Endothelial cell of hepatic sinusoid (primary cell): ENCODE results near the gene TRAPPC3L.

Source experiments
- in situ Hi-C: cut with HindIII; loops from 2 replicates; pipeline ENCODE4 v1.10.0; 2017; ENCODE audit warnings: low sequenced_read_pairs

Gene TRAPPC3L

DNA sequence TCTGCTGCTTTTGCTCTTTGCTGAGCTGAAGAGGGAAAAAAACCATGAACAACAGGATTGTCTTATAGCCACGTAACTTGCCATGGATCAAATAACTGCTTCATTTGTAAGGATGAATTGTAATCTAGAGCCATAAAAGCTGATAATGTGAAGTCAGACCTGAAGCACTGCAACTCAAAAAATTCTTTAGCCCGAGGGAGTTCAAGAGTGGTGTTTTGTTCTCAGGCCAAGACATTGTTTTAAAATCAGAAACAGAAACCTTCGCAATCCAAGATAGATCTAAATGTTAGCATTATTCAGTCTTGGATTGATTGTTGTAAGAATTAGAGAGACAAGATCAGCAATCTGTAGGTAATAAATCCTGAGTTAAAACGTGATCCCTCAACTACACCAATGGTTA lies at the start of gene TRAPPC3L:
TSS of gene TRAPPC3L (minus strand) at position 34 of the 400 bp plus-strand sequence. CDS start 170 bp downstream, outside the sequence.
- in situ Hi-C loops = no loop called here

DNA sequence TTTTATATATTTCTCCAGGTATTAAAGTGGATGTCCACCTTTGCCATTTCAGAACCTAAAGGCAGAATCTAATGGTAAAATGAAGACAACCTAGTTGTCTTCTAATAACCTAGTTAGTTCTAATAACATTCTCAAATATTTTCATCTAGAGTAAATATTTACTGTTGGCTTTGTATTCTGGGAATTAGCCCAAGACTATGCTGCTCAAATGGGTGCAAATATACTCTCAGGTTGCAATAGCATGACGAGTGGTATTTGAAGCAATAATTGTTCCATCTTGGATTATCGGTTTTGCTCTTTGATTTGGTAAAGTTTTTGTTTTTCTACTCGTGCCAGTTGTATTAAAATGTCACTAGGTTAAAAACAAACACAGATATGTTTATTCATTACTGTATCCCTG lies 49.8 kb upstream of the TRAPPC3L start:
- in situ Hi-C loops = no loop called here

DNA sequence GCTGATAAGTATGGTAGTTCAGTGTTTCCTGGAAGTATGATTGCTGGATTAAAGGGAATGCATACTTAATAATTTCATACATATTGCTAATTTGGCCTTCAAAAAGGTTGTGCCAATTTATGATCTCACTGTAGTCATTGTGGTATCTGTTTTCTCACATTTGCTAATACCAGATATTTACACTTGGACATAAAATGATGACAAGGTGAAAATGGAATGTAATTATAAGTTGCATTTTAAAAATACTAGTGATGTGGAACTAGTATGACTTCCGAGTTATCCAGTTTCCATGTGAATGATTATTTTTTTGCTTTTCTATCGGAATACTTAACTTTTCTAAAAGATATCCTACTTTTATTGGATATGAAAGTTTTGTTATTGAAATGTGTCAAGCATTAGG lies 41.3 kb upstream of the TRAPPC3L start:
- in situ Hi-C loops = no loop called here

DNA sequence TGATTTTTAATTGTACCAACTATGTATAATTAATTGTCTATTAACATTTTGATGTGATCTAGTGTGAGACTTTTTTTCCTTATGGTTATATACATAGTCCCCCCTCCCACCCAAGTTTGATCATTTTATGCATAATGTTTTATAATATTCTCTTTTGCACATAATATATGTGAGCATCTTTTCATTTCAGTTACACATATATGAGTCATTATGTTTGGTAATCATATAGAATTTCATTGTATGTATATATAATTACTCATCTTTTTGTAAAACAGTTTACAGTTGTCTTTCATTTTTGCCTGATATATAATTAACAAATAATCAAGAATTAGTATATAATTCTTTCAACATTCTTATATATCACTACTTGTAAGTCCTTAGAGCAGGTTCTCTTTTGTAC lies 40.8 kb upstream of the TRAPPC3L start:
- in situ Hi-C loops = no loop called here

DNA sequence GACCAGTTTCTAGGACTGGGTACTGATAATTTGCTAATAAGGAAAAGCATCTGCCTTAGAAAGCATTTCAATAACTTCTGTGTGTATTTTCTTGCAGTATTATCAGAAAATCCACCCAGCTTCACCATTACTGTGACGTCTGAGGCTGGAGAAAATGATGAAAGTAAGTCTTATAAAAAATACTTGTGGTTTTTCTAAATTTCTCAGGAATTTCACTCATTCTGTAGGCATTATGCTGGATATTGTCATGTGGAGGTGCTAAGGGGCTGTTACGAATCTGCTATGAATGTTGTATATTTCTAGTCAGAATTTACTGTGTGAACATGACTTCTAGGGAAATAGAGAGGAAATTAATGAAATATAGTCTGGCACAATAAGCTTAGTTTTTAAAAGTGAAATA lies 34.7 kb upstream of the TRAPPC3L start:
- in situ Hi-C loops = no loop called here

DNA sequence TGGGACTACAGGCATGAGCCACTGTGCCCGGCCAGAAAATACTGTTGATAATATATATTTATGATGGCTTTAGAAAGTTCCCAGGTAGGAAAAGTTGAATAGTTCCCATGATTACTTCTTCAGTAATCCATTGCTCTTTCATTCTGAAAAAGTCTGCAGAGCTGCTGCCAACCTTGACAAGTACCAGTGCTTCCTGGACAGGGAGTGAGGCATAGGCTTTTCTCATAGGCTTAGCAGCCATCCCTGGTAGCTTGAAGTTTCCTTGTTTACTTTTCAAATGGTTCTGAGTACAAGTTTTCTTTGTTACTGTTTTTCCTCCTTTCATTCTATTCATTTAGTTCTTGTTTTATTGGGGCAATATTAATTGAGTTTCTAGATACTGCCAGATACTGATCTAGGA lies 33.7 kb upstream of the TRAPPC3L start:
- in situ Hi-C loops = no loop called here

DNA sequence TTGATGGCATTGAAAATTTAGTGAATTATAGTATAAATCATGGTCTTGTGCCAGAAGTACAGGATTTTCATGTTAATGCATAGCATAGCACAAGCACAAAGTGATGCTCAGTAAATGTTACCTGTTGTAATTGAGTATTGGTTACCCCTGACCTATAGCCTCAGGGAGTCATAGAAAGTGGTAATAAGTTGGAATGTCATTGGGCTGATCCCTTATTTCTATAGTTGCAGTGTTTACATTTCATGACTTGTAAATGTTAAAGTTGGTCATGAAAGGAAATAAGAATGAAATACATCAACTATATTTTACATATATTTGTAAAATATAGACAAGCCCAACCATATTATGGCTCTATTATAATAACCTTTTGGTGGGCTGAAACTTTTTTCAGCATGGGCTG lies 32.9 kb upstream of the TRAPPC3L start:
- in situ Hi-C loops = no loop called here

DNA sequence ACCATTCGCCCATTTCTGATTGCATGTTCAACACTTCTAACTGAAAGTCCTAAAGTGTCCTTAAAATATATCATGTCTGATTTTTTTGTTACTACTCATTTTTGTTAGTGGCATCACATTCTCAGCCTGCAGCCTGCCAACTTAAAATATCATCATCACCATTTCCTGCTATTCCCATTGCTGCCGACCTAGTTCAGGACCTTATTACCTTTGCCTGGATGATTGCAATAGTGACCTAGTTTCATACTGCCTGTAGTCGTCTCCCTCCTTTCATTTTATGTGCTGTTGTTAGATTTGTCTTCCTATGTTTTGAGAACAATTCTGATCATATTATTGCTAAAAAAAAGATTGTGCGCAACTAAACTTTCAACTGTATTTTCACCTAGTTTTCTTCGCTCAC lies 32.0 kb upstream of the TRAPPC3L start:
- in situ Hi-C loops = no loop called here

DNA sequence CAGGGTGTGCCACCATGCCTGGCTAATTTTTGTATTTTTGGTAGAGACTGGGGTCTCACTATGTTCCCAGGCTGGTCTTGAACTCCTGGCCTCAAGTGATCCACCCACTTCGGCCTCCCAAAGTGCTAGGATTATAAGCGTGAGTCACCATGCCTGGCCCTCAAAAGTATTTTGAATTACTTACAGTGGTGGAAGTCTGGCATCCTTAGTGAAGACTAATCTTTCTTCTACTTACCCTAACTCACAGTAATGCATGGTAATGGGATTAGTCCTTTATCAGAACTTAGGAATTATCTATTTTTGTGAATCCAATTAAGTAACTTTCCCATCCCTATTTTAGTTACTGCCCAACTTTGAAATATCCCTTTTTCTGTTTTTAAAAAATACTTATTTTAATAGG lies 29.7 kb upstream of the TRAPPC3L start:
- in situ Hi-C loops = no loop called here

DNA sequence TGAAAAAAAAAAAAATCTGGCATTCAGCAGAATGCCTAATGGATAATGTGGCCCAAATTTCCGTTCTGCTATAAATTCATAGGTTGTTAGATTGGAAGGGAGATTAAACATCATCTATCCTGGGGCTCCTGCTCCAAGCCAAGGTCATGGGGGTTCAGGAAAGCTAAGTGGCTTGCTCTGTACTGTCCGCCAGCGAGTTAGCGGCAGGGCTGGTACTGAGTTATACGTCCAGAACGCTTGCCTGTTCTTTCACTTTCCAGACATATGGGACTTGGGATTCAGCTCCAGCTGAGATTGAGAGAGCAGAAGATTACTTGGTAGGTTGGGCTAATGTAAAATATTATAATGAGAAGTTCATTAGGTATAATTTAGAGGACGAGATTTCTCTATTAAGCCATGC lies 26.7 kb upstream of the TRAPPC3L start:
- in situ Hi-C loops = loop anchor here (25.0 kb wide), 1 partner anchor 310 kb away; the partner anchor contains the start of gene TSPYL4

DNA sequence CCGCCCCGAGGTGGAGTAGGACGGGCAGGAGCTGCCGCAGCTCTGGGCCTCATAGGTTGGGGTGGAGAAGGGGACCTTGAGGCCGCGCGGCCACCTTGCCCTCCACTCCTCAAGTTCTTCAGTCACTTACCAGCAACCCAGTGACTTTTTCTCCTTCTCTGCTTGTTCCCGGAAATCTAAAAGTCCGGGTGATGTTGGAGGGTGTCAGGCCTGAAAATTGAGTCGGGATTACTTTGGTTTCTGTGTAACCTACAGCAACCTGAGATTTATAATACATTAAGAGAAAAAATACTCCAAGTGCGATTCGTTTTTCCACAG lies 26.2 kb upstream of the TRAPPC3L start:
- in situ Hi-C loops = loop anchor here (25.0 kb wide), 1 partner anchor 309 kb away; the partner anchor contains the start of gene TSPYL4

DNA sequence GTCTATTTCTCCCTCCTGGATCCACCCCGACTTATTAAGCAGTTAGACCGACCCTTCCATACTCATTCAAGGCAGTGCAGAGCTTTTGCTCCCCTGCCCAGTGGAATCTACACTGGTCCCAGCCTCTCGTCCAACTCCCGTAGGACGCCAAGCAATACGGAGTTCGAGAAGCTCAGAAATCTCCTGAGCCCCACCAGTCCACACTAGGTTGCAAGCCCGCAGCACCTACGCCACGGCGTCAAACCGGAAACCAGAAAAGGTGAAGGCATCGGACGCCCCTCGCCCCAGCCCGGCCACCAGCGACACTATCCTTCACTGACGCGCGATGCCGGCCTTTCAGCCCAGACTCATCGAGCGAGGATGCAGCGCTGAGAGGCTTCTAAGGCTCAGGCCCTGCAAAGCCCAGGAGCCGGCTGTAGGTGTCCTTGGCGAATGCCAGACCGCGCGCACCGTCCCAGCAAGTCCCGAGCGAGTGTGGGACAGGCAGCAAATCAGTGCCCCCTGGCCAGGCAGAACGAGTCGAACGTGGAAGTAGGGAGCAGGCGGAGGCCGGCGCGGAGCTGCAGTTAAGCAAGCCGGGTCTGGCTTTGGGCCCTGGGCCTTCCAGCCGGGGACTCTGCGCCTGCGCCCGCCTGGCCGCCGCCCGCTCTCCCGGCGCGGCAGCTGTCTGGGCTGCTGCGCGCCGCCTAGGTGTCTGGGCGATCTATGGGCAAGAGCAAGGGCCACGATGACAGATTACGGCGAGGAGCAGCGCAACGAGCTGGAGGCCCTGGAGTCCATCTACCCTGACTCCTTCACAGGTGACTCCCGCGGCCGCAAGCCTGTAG lies 25.6 kb upstream of the TRAPPC3L start, which contains the start of gene RWDD1:
TSS of gene RWDD1 (plus strand) at position 649 of the 827 bp plus-strand sequence. CDS start at position 728, 79 bp downstream.
- in situ Hi-C loops = loop anchor here (25.0 kb wide), 1 partner anchor 309 kb away; the partner anchor contains the start of gene TSPYL4

DNA sequence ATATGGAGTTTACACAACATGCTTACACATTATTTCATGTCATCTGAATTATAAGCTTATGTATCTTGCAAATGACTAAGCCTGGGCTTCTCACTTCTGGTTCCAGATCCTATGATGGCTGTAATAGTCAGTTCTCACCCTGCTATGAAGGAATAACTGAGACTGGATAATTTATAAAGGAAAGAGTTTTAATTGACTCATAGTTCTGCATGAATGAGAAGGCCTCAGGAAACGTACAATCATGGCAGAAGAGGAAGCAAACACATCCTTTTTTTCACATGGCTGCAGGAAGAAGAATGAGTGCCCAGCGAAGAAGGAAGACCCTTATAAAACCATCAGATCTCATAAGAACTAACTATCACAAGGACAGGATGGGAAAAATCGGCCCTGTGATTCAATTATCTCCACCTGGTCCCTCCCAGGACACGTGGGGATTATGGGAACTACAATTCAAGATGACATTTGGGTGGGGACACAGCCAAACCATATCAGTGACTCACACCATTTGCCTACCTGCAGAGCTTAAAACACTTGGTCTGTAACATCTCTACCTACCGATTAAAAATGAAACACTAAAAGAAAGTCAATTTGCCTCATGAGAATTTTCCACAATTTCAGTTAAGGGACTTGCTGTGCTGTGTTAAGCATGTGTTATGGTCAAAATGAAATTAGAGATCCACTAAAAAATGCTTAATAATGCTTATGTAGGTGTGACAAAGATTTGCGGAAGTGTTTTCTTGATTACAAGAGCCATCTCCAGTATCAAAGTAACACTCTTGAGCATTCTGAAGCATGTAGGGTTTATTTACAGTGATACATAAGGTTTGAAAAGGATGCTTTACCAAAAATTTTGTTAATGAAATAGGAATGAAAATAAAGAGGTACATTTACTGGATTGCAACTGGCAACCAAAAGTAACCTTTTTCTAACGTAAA lies 23.6 kb upstream of the TRAPPC3L start:
- in situ Hi-C loops = loop anchor here (25.0 kb wide), 1 partner anchor 307 kb away; the partner anchor contains the start of gene TSPYL4

DNA sequence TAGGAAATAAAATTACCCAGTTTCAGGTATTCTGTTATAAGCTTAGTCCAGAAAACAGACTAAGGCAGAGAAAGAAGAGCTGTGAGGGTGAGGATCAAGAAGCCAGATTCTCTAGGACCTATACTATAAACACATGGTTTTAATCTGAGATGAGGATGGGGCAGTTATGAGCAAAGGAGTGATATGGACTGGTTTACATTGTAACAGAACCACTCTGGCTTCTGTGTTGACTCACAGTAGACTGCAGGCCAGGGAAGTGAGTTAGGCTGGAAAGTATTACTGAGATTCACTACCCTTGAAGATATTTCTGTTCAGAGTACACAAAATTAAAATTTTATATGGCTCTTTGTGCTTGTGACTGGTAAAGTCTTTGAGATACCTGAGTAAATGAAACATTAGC lies 22.6 kb upstream of the TRAPPC3L start:
- in situ Hi-C loops = loop anchor here (25.0 kb wide), 1 partner anchor 306 kb away; the partner anchor contains the start of gene TSPYL4

DNA sequence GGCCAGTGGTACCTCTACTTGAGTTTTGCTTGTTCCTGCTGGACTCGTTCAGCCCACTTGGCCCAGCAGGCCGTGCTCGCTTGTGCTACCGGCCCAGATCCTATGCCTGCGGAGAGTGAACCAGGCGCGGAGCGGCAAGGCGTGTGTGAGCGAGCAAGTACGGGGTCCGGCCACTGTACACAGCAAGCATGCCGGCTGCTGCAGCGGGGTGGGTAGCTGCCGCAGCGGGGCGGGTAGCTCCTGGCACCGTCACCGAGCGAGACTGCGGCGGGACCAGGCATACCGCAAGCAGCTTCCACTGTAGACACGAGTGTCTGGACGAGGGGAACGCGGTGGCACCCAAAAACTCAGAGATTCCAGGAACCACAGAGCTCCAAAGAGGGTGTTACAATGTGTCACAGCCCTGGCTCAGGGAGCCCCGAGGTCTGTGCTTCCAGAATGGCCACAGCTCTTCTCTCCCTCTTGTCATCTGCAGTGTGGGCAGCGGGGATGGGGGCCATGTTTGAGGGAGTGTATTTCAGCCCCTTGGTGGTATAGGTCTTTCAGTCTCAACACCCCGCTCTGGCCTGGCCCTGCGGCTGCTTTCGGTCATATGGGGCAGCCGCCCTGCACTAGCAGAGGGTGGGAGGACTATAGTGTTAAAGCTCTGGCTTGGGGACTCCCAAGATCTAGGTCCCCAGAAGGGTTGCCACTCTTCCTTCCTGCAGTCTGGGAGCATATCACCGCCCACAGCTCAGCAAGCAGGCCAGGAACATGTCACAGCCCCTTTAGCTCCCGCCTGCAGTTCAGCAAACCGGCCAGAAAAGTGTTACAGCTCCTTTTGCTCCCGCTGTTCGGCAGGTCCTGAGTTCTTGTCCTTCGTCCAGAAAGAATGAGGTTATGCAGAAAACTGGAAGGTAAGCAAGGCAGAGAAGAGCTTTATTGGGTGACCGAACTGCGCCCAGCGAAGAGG lies 19.7 kb upstream of the TRAPPC3L start:
- in situ Hi-C loops = loop anchor here (25.0 kb wide), 1 partner anchor 303 kb away; the partner anchor contains the start of gene TSPYL4

DNA sequence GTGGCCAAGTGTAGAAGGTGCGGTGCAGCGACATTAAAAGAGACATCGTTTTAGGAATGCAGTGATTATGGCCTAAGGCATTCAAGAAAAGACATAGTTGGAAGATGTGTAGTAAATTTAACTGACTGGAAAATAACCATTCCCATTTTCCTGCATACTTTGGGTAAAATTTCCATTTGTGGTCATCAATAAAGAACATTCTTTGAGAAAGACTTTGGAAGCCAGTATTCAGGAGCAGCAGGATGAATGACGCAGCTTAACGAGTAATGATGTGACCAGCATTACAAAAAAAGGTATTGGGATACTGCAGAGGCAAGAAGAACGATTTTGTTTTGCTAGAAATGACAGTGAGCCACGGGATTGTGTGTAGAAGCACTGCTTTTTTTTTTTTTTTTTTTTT lies 18.8 kb upstream of the TRAPPC3L start:
- in situ Hi-C loops = loop anchor here (25.0 kb wide), 1 partner anchor 302 kb away; the partner anchor contains the start of gene TSPYL4

DNA sequence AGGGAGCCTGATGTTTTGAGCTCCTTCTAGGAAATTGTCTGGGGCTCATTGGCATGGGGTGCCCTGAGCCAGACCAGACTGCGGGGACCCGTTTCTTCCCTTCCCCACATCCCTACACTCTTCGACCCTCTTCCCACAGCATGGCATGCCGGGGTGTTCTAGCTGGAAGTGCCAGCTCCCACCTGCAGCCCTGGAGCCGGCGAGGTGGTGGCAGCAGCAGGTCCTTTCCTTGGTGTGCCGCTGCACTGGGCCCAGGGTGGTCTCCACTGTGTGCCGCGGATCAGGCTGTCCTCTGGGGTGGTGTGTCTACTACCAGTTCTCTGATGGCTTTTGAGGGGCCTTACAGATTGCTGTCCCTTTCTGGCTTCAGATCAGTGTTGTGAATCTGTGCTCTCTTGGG lies 18.3 kb upstream of the TRAPPC3L start:
- in situ Hi-C loops = loop anchor here (25.0 kb wide), 1 partner anchor 302 kb away; the partner anchor contains the start of gene TSPYL4

DNA sequence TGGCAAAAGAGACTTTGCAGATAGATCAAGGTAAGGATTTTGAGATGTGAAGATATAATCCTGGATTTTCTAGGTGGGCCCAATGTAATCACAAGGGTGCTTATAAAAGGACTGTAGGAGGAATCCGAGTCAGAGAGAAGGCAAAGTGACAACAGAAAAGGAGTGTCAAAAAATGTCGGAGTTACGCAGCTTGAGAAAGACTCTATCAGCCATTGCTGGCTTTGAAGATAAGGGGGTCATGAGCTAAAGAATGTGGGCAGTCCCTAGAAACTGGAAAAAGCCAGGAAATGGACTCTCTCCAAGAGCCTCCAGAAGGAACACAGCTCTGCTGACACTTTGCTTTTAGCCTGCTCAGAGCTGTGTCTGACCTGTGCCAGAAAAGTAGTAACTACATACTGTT lies 17.1 kb upstream of the TRAPPC3L start:
- in situ Hi-C loops = loop anchor here (25.0 kb wide), 1 partner anchor 300 kb away; the partner anchor contains the start of gene TSPYL4

DNA sequence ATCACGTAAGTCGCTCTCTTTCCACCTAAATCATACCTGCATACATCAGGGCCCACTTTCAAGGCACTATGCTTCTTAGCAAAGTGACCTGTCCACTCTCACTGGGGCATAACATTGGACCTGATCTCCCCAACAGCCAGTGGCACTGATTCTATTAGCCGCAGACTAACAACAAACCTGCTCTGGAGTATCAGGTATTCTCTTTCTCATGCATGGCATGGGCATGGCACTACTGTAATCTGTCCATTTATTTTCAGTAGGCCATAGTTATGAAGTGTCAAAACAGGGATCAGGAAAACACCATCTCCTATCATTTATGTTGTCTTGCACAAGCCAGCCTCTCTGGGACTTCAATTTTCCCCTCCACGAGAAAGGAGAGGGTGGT lies 16.5 kb upstream of the TRAPPC3L start:
- in situ Hi-C loops = loop anchor here (25.0 kb wide), 1 partner anchor 300 kb away; the partner anchor contains the start of gene TSPYL4
